GM18873 (cell line): ENCODE results near the gene SGF29.
"Not testable (repeated sequence)": the region's sequence is repeated elsewhere in the genome, so short reads cannot be mapped to it uniquely, and the experiment has no call there.

ENCODE experiments used
- ATAC-seq: cut with Tn5 transposase; IDR thresholded peaks from one replicate; pipeline ENCODE4 v1.9.1; 2021; ENCODE audit warnings: mild to moderate bottlenecking, moderate library complexity, moderate number of reproducible peaks; ENCODE audit not compliant: unreplicated experiment, low FRiP score

SGF29 gene

GRCh38 chr16:28608867-28609596 lies 55.3 kb downstream of the SGF29 start:
- ATAC-seq: not testable (repeated sequence)

- no peak for ATAC-seq
Measured at GRCh38 chr16:28609631-28610594, 56.2 kb downstream of the SGF29 start, which contains the start of gene SULT1A1. Gene SULT1A1, minus strand, starts transcription at chr16:28610044. Its CDS starts 1,189 bp downstream, at chr16:28608855.

- ATAC-seq: no peak
Measured at GRCh38 chr16:28610595-28611191, 57.0 kb downstream of the SGF29 start.

DNA sequence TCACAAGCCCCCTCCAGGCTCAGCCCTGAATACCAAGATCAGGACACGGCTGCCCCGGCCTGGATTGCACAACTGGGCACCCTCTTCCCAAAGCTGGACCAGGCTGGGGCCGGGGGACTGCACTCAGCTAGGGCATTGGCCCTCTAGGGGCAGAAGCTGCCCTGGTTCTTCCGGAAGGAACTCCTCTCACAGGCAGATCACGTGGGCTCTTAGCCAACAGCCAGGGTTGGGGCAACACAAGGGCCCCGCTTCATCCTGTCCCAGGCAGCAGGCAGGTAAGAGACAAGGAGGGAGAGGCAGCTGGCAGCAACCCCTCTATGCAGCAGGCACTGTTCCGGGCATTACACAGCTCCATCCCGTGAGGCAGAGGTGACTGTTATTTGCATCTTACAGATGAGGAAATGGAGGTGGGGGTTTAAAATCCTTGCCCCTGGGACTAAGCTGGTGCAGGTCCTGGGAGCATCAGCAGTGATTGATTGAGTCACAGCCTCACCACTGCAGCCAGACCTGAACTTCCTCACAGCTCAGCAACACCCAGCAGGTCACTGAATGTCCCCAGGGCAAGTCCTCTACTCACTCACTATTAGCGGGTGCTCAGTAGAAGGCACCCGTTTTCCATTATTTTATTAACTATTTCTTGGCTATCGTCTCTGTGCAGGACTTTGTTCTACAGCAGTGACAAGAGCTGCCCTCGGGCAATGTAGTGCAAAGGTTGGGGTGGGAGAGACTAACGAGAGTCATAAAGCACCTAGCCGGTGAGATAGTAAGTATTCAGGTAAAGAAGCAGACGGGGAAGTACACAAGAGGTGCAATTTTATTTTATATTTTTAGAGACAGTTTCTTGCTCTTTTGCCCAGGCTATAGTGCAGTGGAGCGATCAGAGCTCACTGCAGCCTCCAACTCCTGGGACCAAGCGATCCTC lies 58.9 kb downstream of the SGF29 start:
- peak; percentile 65 for ATAC-seq

- not testable (repeated sequence) for ATAC-seq
Measured at GRCh38 chr16:28613912-28614311, 60.2 kb downstream of the SGF29 start.

GRCh38 chr16:28614561-28614960 lies 60.8 kb downstream of the SGF29 start:
- ATAC-seq: not testable (repeated sequence)

GRCh38 chr16:28615486-28616223 lies 61.9 kb downstream of the SGF29 start:
- not testable (repeated sequence) for ATAC-seq

DNA sequence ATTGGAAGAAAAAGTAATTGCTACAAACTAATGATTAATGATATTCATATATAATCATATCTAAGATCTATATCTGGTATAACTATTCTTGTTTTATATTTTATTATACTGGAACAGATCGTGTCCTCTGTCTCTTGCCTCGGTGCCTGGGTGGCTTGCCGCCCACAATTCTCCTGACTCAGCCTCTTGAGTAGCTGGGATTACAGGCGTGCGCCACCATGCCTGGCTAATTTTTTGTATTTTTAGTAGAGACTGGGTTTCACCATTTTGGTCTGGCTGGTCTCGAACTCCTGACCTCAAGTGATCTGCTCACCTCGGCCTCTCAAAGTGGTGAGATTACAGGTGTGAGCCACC lies 62.5 kb downstream of the SGF29 start:
- not testable (repeated sequence) for ATAC-seq

GRCh38 chr16:28616636-28617035 lies 62.9 kb downstream of the SGF29 start:
- ATAC-seq: no peak

GRCh38 chr16:28617874-28618273 lies 64.2 kb downstream of the SGF29 start:
- no peak for ATAC-seq

- ATAC-seq: not testable (repeated sequence)
Measured at GRCh38 chr16:28620316-28620715, 66.6 kb downstream of the SGF29 start.

GRCh38 chr16:28621481-28622155 lies 67.9 kb downstream of the SGF29 start:
- ATAC-seq: no peak

DNA sequence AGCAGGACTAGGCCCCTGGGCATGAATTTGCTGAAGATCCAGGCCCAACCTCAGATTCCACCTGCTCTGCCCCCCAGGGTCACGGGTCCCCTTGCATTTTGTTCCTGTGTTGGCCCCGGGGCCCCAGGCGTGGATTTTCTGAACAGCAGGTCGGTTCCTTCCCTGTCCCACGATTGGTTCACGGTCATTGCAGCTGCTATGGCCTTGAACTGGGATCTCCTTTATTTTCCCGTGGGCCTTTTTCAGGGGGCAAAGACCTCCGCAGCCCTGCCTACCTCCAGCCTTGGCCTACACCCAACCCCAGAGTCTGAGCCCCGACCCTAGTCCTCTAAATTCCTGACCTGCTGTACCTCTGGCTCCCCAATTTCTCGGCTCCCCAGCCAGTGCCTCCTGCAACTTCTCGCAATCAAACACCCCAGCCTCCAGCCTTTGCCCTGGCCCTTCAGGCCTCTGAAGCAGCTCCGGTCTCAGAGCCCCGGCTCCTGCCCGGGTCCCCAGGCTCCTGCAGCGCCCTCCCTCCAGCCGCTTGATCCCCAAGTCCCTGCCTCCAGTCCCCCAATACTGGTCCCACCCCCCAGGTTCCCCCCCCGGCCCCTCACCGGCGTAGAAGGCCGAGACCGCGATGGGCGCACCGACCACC lies 68.9 kb downstream of the SGF29 start:
- not testable (repeated sequence) for ATAC-seq

GRCh38 chr16:28623172-28623711 lies 69.5 kb downstream of the SGF29 start:
- no peak for ATAC-seq

GRCh38 chr16:28630905-28631304 lies 77.2 kb downstream of the SGF29 start:
- ATAC-seq: not testable (repeated sequence)

DNA sequence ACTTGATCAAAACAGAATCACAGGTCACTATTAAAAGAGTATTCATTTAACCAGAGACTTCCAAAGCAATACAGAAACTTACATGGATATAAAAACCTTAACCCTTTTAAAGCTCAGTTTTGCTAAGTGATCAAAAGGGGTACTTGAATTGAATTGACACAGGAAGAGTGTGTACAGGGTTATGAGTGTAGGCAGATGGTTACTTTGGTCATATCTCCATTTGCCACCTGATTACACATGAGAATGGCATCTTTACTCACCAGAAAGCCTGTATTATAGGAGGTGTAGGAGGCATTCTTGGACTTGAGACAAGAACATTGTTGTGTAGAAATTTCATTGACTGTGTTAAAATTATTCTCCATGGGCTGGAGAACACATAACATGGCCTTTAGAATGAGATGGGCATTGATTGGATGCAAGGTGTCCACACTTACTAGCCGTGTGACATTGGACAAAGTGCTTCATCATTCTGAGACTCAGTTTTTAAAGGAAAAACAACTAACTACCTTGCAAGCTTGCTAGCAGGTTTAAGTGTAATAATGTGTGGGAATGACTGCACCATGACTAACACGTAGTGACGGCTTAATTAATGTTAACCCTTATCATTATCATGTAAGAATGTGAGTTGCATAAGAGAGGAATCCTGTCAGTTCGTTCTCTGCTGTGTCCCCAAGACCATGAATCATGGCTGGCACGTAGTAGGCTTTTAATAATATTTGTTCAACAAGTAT lies 82.5 kb downstream of the SGF29 start:
- not testable (repeated sequence) for ATAC-seq

DNA sequence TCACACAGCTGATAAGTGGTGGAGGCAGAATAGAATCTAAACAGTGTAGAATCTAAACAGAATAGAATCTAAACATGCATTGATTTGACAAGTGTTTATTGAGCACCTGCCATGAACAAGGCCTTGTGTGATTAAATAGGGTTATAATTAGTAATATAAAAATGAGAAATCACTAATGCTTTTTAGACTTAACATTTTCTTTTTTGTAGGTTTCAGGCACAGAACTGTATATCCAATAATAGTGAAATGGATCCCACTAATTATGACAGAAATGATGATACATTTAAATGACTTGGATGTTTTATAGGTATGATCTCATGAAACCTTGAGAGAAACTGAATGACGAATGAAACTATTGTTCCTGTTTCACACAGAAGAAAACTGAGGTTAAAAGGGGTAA lies 84.0 kb downstream of the SGF29 start, which contains the start of gene NPIPB8:
Gene NPIPB8, plus strand, starts transcription at position 301 of the 400 bp plus-strand sequence. CDS start 296 bp downstream, outside the sequence.
- ATAC-seq: not testable (repeated sequence)
